GM21390 (cell line): ENCODE data around the gene MBD2.

Source experiments
- ATAC-seq: cut with Tn5 transposase; IDR thresholded peaks from one replicate; pipeline ENCODE4 v1.9.1; 2021; ENCODE audit not compliant: unreplicated experiment

Gene MBD2

GRCh38 chr18:54112356-54112755 lies 112.1 kb downstream of the MBD2 start:
- ATAC-seq: no peak

DNA sequence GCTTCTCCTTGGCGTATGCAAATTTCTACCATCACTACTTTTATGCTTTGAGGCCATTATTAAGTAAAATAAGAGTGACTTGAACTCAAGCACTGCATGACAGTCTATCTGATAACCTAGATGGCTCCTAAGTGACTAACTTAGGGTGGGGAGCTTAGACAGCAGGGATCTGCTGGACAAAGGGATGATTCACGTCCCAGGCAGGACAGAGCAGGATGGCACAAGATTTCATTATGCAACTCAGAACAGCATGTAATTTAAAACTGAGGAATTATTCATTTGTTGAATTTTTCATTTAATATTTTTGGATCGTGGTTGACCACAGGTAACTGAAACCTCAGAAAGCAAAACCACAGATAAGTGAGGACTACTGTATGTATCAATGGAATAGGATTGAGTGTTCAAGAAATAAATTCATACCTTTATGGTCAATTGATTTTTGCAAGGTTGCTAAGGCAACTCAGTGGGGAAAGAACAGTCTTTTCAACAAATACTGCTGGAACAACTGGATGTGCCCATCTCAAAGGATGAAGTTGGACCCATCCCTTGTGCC lies 115.3 kb downstream of the MBD2 start:
- no peak for ATAC-seq

DNA sequence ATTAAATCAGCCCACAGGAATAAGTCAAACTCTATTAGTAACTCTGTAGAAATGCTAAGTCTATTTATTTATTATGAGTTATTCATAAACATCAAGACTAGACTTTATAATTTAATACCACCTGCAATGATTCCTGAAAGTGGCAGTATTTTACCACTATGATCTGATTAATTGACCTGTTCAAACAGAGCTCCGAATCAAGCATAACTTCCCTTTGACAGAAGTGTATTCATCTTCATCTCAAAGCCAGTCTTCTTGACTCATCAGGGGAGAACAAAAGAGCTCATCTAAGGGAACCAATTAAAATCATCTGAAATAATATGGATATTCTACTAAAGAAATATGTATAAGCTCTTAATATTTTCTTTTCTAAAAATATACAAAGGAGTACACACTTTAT lies 122.3 kb downstream of the MBD2 start:
- ATAC-seq: no peak
